DND-41 (cell line): ENCODE results near the gene COPG2.

ENCODE experiments used
- CTCF ChIP-seq: IDR thresholded peaks from 2 replicates; pipeline ENCODE4 v1.5.1; 2012; ENCODE audit warnings: borderline replicate concordance, low read length, moderate library complexity, mild to moderate bottlenecking; ENCODE audit not compliant: poor library complexity, severe bottlenecking; ENCODE audit errors: extremely low read depth
- EZH2 ChIP-seq: IDR thresholded peaks from 3 replicates; pipeline ENCODE4 v1.6.1; 2012; ENCODE audit warnings: borderline replicate concordance, low read depth, mild to moderate bottlenecking, moderate library complexity, low read length, inconsistent platforms; ENCODE audit not compliant: severe bottlenecking

GRCh38 chr7:130650611-130651120 is 17.9 kb downstream of the COPG2 start:
- TF ChIP-seq EZH2 (no peak), CTCF (no peak)
